Measurements from ENCODE around the gene SEC14L2.

DNA sequence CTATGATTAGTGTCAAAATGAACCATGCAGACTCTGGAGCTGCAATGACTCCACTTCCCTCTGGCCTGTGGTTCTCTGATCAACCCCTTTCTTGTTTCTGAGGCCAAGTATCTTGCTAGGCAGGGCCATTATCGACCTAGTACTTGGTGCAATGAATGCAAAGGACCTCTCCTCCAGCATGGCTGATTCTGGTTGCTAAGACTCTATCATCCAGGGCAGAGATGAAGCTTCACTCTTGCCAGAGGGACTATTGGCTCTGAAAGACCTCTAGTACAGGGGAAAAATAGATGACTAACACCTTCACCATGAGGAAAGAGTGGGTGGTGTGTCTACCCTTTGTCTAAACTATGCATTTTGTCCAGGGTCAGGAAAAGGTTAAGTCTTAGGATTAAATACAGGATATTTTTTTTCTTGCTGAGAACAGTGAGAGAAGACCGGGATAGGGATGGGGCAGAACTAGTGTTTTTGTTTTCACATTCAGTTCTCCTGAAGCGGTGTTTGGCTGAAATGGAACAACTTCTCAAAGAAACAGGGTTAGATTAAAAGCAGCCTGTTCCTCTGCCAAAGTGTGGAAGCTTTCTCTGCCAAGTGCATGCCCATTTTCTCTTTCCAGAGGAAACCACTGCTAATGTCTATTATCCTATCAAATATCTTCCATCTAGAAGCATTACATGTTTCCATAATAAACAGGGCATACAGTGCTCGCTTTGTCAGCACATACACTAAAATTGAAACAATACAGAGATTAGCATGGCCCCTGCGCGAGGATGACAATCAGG, 23.7 kb downstream of the SEC14L2 start:
- TF ChIP-seq CTCF (IDR thresholded peaks at IDR 0.05; ENCODE audit: low read depth, low read length) (no peak), EZH2phosphoT487 (IDR thresholded peaks at IDR 0.05; ENCODE audit: low read depth) (no peak)

Data from OCI-LY3 (cell line).